Ascending aorta (tissue), 2 donors: ENCODE data around the gene YIF1B. TPM values are rescaled to one million over a fixed set of nuclear protein-coding genes. Genes with fewer than 3 reads are reported as not detected.

ENCODE experiments used
- DNase-seq, 2 donors: peaks; one replicate each; pipeline ENCODE4 v3.0.0-alpha.2; 2019; ENCODE audit warnings: low spot score in 2 of 2
- H3K27ac ChIP-seq, 2 donors: fragments of 200-600 bp; sonication (generic); one replicate each; pipeline ENCODE4 v1.5.1; 2016 to 2017; ENCODE audit warnings: mild to moderate bottlenecking in 1 of 2
- H3K27me3 ChIP-seq: fragments of 200-600 bp; sonication (generic); one replicate; pipeline ENCODE4 v1.5.1; 2017
- H3K36me3 ChIP-seq, 2 donors: fragments of 200-600 bp; sonication (generic); one replicate each; pipeline ENCODE4 v1.5.1; 2016
- H3K4me1 ChIP-seq, 2 donors: fragments of 200-600 bp; sonication (generic); one replicate each; pipeline ENCODE4 v1.5.1; 2016 to 2017; ENCODE audit warnings: mild to moderate bottlenecking in 1 of 2
- H3K4me3 ChIP-seq, 2 donors: fragments of 200-600 bp; sonication (generic); one replicate each; pipeline ENCODE4 v1.5.1; 2016 to 2017; ENCODE audit warnings: mild to moderate bottlenecking in 1 of 2
- H3K9me3 ChIP-seq, 2 donors: fragments of 200-600 bp; sonication (generic); one replicate each; pipeline ENCODE4 v1.5.1; 2016
- intact Hi-C: fragments of 100-400 bp; cut with DNase I; formaldehyde crosslinking; loops from one replicate; pipeline ENCODE4 v1.15.1; 2023
- total RNA-seq: library from RNA; depleted of rRNA; stranded (reverse); fragments of >200 nt; gene quantifications from one replicate; pipeline ENCODE4 v1.1.0, GENCODE V29; 2016
- TF ChIP-seq, protein P1 (sequence below), 3 experiments: fragments of 200-600 bp in 2 of 3; fragments of 450-650 bp in 1 of 3; sonication (generic) in 2 of 3; IDR thresholded peaks; one replicate each; pipeline ENCODE4 v1.5.1; 2016 to 2019; ENCODE audit warnings: antibody characterized with exemption in 3 of 3, mild to moderate bottlenecking in 1 of 3, moderate library complexity in 1 of 3

YIF1B gene
- total RNA-seq, 1 donor from 2014 or later: 24.7 TPM

DNA sequence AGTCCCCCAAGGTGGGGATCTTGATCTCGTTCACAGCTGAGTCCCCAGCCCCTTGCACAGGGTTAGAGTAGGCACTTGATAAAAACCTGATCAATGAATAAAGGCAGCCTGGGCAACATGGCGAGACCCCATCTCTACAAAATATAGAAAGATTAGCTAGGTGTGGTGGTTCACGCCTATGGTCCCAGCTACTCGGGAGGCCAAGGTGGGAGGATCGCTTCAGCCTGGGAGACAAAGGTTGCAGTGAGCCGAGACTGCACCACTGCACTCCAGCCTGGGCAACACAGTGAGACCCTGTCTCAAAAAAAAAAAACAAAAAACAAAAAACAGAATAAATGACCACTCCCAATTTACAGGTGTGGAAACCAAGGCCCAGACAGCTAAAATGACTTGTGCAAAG is 4.8 kb downstream of the YIF1B start:
- Histone ChIP-seq H3K9me3 (no peaks in the 10 kb centered on the region), H3K4me1 (peaks cover 0 to 7% of the 10 kb centered on the region in 2 donors), H3K36me3 (peaks cover 26 to 29% of the 10 kb centered on the region in 2 donors), H3K4me3 (no peak overlapping the region), H3K27me3 (no peaks in the 10 kb centered on the region), H3K27ac (no peak overlapping the region)
- TF ChIP-seq, protein P1, sequence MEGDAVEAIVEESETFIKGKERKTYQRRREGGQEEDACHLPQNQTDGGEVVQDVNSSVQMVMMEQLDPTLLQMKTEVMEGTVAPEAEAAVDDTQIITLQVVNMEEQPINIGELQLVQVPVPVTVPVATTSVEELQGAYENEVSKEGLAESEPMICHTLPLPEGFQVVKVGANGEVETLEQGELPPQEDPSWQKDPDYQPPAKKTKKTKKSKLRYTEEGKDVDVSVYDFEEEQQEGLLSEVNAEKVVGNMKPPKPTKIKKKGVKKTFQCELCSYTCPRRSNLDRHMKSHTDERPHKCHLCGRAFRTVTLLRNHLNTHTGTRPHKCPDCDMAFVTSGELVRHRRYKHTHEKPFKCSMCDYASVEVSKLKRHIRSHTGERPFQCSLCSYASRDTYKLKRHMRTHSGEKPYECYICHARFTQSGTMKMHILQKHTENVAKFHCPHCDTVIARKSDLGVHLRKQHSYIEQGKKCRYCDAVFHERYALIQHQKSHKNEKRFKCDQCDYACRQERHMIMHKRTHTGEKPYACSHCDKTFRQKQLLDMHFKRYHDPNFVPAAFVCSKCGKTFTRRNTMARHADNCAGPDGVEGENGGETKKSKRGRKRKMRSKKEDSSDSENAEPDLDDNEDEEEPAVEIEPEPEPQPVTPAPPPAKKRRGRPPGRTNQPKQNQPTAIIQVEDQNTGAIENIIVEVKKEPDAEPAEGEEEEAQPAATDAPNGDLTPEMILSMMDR (IDR thresholded peaks at IDR 0.05): no peak
- intact Hi-C loops: no loop called here
- no peak for DNase-seq

DNA sequence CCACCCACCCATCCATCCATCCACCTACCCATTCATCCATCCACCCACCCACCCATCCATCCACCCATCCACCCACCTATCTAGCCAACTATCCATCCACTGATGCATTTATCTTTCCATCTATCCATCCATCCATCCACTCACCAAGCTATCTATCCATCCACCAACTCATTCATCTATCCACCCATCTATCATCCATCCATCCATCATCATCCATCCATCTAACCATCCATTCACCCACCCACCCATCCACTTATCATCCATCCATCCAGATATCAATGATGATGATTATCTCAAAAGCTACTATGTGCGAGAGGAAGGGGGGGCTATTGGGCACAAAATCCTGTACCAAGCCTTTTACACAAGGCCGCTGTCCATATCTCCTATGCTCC is 5.5 kb downstream of the YIF1B start:
- Histone ChIP-seq H3K9me3 (no peaks in the 10 kb centered on the region), H3K4me3 (no peak overlapping the region), H3K27me3 (no peaks in the 10 kb centered on the region), H3K36me3 (peaks cover 31 to 33% of the 10 kb centered on the region in 2 donors), H3K27ac (no peak overlapping the region), H3K4me1 (peaks cover 0 to 4% of the 10 kb centered on the region in 2 donors)
- DNase-seq: no peak
- intact Hi-C loops: no loop called here
- TF ChIP-seq, protein P1 (IDR thresholded peaks at IDR 0.05): no peak

DNA sequence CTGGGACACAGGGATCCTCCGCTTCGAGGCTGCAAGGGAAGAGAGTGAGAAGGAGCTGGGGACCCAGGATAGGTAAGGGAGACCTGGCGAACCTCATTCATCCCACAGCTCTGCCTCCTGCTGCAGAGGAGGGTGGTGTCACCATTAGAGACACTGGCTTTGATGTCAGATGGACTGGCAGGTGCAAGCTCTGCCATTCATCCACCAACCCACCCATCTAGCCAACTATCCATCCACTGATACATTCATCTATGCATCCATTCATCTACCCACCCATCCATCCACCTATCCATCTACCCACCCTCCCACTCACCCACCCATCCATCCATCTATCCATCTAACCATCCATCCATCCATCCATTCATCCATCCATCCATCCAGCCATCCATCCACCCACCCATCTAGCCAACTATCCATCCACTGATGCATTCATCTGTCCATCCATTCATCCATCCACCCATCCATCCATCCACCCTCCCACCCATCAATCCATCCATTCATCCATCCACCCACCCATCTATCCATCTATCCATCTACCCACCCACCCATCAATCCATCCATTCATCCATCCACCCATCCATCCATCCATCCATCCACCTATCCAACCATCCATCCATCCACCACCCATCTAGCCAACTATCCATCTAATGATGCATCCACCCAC is 6.0 kb downstream of the YIF1B start:
- no peak overlapping the region for H3K27ac ChIP-seq
- H3K4me3 ChIP-seq: no peak overlapping the region
- no peaks in the 10 kb centered on the region for H3K27me3 ChIP-seq
- no peaks in the 10 kb centered on the region for H3K4me1 ChIP-seq
- intact Hi-C loops: no loop called here
- peaks cover 36 to 38% of the 10 kb centered on the region in 2 donors for H3K36me3 ChIP-seq
- DNase-seq: no peak
- TF ChIP-seq, protein P1 (IDR thresholded peaks at IDR 0.05): no peak
- H3K9me3 ChIP-seq: no peaks in the 10 kb centered on the region

DNA sequence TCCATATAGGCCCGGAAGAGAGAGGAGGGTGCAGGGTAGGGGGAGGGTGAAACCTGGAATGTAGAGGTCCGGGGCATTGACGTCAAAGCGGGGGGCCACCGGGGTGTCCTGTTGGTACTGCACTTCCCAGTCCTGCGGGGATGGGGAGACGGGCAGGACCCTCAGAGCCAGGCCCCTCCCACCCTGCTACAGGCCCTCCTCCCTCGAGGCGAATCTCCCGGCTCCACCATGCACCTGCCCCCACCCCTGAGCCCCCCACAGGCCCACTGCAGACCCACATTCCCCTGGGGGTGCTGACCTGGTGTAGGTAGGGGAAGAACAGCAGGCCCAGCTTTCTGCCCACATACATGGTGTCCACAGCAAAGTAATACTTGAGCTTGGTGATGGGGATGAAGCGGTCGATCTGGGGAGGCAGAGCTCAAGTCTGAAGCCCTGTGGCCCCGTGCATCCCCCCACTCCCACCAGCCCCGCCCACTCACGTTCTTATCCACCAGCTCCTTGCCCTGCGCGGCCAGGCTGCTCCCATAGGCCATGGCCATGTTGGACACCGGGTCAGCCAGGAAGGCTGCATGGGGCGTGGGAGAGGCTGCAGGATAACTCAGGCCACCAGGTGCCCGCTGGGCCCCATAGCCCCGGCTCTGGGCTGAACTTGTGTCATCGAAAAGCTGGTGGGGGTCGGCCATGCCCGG is 6.7 kb downstream of the YIF1B start:
- TF ChIP-seq, protein P1 (IDR thresholded peaks at IDR 0.05): no peak
- Histone ChIP-seq H3K9me3 (no peaks in the 10 kb centered on the region), H3K27me3 (no peaks in the 10 kb centered on the region), H3K4me1 (no peaks in the 10 kb centered on the region), H3K36me3 (peaks cover 40 to 44% of the 10 kb centered on the region in 2 donors), H3K4me3 (no peak overlapping the region), H3K27ac (no peak overlapping the region)
- intact Hi-C loops: no loop called here
- DNase-seq: no peak

DNA sequence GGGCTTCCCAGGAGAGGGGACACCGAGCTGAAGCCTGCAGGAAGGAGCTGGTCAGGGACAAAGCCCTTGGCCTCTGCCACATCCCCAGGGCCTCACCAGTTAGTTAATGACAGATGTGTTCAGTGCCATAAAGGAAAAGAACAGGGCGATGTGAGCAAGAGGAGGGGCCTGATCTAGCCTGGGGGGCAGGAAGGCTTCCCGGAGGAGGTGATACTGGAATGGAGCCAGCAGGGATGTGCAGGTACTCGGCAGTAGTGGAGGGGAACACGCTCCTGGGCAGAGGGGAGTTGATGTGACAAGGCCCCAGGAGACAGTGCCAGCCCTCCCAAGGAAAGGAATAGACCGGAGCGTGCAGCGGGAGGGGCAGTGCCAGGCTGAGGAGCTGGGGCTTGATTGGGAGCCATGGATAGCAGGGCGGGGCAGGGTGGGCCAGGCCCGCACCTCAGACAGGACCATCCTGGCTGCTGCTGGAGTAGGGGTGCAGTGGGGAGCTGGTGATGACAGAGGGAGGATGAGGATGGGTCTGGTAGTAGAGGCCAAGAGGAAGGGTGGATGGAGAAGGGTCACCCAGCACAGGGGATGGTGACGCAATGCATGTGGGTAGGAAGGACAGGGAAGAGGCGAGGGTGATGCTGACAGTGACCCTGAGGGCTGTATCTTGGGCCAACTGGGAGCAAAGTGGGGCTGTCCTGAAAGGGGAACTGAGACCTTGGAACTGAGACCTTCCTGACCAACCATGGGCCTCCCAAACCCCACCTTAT is 7.6 kb downstream of the YIF1B start:
- Histone ChIP-seq H3K27ac (no peak overlapping the region), H3K9me3 (no peaks in the 10 kb centered on the region), H3K27me3 (no peaks in the 10 kb centered on the region), H3K4me3 (no peak overlapping the region), H3K4me1 (no peaks in the 10 kb centered on the region), H3K36me3 (peaks cover 46 to 53% of the 10 kb centered on the region in 2 donors)
- DNase-seq: no peak
- TF ChIP-seq, protein P1 (IDR thresholded peaks at IDR 0.05): no peak
- intact Hi-C loops: no loop called here
